Loucy (cell line): ENCODE results near the gene DUSP16.

Source experiments
- CTCF ChIP-seq: fragments of 200-600 bp; sonication (generic); conservative IDR thresholded peaks from 2 replicates; pipeline ENCODE4 v1.5.1; 2014; ENCODE audit warnings: mild to moderate bottlenecking, antibody characterized with exemption, low read length
- EZH2phosphoT487 ChIP-seq: fragments of 200-600 bp; IDR thresholded peaks from 2 replicates; pipeline ENCODE4 v1.6.1; 2018; ENCODE audit warnings: antibody characterized with exemption, mild to moderate bottlenecking, moderate library complexity, borderline replicate concordance

DNA sequence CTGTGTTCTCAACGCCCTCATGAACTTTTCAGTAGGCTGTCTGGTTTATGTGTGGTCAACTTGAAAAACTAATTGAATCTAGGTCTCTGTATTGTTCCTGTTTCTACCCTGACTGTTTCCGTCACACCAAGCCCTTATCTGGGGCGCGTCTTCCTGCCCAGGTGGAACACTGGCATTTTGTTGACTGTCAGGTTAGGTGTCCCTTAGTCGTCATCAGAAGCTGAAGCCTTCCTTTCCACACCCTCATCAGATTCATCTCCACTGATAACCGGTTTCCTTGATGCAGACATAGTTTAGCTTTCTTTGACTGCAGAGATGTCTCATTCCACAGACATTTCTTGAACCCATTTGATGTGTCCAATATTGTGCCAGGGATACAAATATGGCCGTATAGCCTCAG lies 96.5 kb downstream of the DUSP16 start:
- TF ChIP-seq CTCF = no peak
- no peak for TF ChIP-seq EZH2phosphoT487
